ENCODE measurements around the gene CENPE.
A peak's percentile ranks its signal among the peaks of the same experiment; 100 is the strongest.
"Not testable (repeated sequence)": the region's sequence is repeated elsewhere in the genome, so short reads cannot be mapped to it uniquely, and the experiment has no call there.

CENPE gene, protein sequence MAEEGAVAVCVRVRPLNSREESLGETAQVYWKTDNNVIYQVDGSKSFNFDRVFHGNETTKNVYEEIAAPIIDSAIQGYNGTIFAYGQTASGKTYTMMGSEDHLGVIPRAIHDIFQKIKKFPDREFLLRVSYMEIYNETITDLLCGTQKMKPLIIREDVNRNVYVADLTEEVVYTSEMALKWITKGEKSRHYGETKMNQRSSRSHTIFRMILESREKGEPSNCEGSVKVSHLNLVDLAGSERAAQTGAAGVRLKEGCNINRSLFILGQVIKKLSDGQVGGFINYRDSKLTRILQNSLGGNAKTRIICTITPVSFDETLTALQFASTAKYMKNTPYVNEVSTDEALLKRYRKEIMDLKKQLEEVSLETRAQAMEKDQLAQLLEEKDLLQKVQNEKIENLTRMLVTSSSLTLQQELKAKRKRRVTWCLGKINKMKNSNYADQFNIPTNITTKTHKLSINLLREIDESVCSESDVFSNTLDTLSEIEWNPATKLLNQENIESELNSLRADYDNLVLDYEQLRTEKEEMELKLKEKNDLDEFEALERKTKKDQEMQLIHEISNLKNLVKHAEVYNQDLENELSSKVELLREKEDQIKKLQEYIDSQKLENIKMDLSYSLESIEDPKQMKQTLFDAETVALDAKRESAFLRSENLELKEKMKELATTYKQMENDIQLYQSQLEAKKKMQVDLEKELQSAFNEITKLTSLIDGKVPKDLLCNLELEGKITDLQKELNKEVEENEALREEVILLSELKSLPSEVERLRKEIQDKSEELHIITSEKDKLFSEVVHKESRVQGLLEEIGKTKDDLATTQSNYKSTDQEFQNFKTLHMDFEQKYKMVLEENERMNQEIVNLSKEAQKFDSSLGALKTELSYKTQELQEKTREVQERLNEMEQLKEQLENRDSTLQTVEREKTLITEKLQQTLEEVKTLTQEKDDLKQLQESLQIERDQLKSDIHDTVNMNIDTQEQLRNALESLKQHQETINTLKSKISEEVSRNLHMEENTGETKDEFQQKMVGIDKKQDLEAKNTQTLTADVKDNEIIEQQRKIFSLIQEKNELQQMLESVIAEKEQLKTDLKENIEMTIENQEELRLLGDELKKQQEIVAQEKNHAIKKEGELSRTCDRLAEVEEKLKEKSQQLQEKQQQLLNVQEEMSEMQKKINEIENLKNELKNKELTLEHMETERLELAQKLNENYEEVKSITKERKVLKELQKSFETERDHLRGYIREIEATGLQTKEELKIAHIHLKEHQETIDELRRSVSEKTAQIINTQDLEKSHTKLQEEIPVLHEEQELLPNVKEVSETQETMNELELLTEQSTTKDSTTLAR (N-terminal part only)

GRCh38 chr4:103198111-103198765 lies at the start of gene CENPE:
CENPE (minus strand) TSS chr4:103198343; CDS start chr4:103198319, 24 bp downstream.
- DNase-seq (ENCODE audit: low spot score) = peak; percentile 90

DNA sequence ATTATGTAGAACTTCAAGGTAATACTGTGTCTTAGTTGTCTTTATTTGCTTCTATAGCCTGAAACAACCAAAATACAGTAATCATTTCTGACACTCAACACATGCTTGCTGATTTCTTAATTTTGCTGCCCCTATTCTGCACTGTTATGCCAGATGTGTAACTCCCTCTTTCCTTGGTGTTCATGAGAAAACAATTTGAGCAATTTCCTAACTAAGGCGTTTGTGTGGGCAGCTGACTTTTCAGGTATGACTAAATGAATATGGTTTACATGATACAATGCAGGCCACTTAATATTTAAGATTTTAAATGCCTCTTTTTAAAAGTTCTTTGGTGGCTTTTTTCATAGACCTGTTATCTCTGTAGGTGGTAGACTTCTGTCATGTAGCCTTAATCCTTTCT lies 46.1 kb upstream of the CENPE start:
- DNase-seq (ENCODE audit: low spot score) = peak; percentile 28

GRCh38 chr4:103230938-103231337 lies 32.8 kb upstream of the CENPE start:
- DNase-seq (ENCODE audit: low spot score) = not testable (repeated sequence)

- not testable (repeated sequence) for DNase-seq (ENCODE audit: low spot score)
Observed at GRCh38 chr4:103223556-103223955, 25.4 kb upstream of the CENPE start.

- no peak for DNase-seq (ENCODE audit: low spot score)
Observed at GRCh38 chr4:103207673-103208072, 9.5 kb upstream of the CENPE start.

GRCh38 chr4:103204111-103204510 lies 6.0 kb upstream of the CENPE start:
- peak; percentile 19 for DNase-seq (ENCODE audit: low spot score)

- DNase-seq (ENCODE audit: low spot score) = no peak
Observed at GRCh38 chr4:103201724-103202123, 3.6 kb upstream of the CENPE start.

- no peak for DNase-seq (ENCODE audit: low spot score)
Observed at GRCh38 chr4:103201253-103201652, 3.1 kb upstream of the CENPE start.

GRCh38 chr4:103199009-103199408 lies 866 bp upstream of the CENPE start:
- DNase-seq (ENCODE audit: low spot score) = no peak

- no peak for DNase-seq (ENCODE audit: low spot score)
Observed at GRCh38 chr4:103197765-103198110, 405 bp downstream of the CENPE start.

GRCh38 chr4:103193457-103193856 lies 4.7 kb downstream of the CENPE start:
- no peak for DNase-seq (ENCODE audit: low spot score)

- no peak for DNase-seq (ENCODE audit: low spot score)
Observed at GRCh38 chr4:103171006-103171405, 27.1 kb downstream of the CENPE start.

DNA sequence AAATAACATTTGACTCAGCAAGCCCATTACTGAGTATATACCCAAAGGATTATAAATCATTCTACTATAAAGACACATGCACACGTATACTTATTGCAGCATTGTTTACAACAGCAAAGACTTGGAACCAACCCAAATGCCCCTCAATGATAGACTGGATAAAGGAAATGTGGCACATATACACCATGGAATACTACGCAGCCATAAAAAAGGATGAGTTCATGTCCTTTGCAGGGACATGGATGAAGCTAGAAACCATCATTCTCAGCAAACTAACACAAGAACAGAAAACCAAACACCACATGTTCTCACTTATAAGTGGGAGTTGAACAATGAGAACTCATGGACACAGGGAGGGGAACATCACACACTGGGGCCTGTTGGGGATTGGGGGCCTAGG lies 28.4 kb downstream of the CENPE start:
- not testable (repeated sequence) for DNase-seq (ENCODE audit: low spot score)

DNA sequence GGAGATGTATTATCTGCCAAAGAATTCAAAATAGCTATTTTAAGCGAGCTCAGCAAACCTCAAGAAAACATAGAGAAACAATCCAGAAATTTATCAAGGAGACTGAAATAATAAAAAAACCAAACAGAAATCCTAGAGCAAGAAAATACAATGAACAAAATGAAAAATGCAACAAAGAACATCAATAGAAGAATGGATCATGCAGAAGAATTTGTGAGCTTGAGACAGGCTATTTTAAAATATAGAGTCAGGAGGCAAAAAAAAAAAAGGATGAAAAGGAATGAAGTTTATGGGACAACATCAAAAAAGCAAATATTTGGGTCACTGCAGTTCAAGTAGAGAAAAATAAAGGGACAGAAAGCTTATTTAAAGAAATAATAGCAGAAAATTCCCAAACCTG lies 29.1 kb downstream of the CENPE start:
- DNase-seq (ENCODE audit: low spot score) = no peak

DNA sequence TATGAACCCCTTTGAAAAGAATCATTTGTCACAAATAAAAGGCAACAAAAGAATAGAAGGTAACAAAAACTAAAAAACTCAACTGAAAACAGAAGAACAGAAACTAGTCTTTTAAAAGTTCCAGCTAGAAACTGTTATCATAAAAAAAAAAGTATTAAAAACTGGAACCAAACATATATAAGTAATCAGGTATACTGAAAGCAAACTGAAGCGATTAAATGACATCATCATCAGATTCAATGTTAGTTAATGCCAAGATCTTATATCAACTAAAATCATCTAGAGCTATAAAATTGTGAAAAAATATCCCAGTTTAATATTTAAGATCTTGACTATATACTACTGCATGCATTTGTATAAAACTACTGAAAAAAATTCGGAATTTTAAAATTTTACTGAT lies 36.0 kb downstream of the CENPE start:
- DNase-seq (ENCODE audit: low spot score) = no peak

GRCh38 chr4:103158760-103159159 lies 39.4 kb downstream of the CENPE start:
- DNase-seq (ENCODE audit: low spot score) = no peak

DNA sequence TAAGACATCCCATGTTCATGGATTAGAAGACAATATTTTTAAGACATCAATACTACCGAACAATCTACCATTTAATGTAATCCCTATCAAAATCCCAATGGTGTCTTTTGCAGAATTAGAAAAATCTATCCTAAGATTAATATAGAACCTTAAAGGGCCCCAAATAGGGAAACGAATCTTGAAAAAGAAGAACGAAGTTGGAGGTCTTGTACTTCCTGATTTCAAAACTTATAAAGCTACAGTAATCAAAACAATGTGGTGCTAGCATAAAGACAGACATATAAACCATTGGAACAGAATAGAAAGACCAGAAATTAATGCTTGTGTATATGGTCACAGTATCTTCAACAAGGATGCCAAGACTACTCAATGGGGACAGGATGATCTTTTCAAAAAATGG lies 42.0 kb downstream of the CENPE start:
- DNase-seq (ENCODE audit: low spot score) = no peak

- DNase-seq (ENCODE audit: low spot score) = no peak
Observed at GRCh38 chr4:103152381-103152780, 45.8 kb downstream of the CENPE start.

DNA sequence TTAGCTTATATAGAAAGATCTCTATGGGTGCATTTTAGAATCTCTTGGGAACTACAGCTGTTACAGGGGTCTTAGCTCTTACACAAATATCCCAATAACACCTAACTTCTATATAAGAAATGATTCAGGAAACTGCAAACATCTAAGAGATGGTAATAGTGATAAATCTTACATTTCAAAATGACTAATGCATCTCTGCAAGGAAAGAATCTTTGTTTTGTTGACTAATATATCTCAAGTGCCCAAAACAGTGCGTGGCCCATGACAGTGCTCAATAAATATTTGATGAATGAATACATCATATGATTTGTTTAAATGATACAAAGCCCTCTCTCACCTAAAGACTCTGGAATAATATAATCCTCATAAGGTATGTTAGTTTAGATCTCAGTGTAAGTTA lies 47.5 kb downstream of the CENPE start:
- DNase-seq (ENCODE audit: low spot score) = peak; percentile 24

DNA sequence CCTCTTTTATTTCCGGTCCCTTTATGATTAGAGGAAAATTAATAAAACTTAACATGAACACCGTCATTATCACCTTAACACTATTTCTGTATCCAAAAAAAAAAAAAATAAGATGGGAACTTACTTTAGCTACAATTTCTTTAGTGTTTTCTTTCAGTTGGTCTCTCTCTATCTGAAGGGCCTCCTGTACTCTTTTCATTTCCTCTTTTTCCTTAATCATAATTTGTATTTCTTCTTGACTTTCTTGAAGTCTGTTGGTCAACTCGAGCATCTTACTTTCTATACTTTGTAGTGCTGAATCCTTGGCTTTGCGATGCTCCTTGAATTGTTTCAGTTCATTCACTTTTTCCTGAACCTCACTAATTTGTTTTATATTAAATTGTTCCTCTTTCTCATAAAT lies 53.2 kb downstream of the CENPE start:
- DNase-seq (ENCODE audit: low spot score) = no peak

DNA sequence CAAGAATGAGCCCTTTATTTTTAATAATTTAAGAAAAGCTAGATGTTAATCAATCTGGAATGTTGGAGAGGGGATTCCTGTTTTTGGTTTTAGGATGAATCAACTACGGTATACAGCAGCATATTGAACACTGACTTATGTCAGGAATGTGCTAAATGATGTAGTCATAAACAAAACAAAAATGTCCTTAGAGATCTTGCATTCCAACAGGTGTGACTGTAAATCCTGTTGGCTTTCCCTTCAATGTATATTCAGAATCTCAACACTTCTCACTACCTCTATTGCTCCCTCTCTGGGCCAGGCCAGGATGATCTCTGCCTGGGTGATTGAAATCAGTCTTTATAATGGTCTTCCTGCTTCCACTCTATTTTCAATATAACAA lies 60.7 kb downstream of the CENPE start:
- peak; percentile 4 for DNase-seq (ENCODE audit: low spot score)

All from GM03348 (cell line).